ENCODE data around the gene SLC6A16.

SLC6A16 gene

GRCh38 chr19:49264258-49264657 is 60.7 kb downstream of the SLC6A16 start:
- DNase-seq, result no peak

GRCh38 chr19:49261602-49262001 is 63.4 kb downstream of the SLC6A16 start:
- no peak for DNase-seq

GRCh38 chr19:49256691-49257090 is 68.3 kb downstream of the SLC6A16 start:
- DNase-seq, result no peak

- no peak for DNase-seq
Observed at GRCh38 chr19:49255674-49256073, 69.3 kb downstream of the SLC6A16 start.

- no peak for DNase-seq
Observed at GRCh38 chr19:49249933-49250332, 75.1 kb downstream of the SLC6A16 start.

GRCh38 chr19:49247676-49248075 is 77.3 kb downstream of the SLC6A16 start:
- no peak for DNase-seq

- no peak for DNase-seq
Observed at GRCh38 chr19:49244256-49244655, 80.7 kb downstream of the SLC6A16 start.

- DNase-seq, result no peak
Observed at GRCh38 chr19:49243726-49244125, 81.3 kb downstream of the SLC6A16 start.

GRCh38 chr19:49243129-49243528 is 81.9 kb downstream of the SLC6A16 start:
- no peak for DNase-seq

- no peak for DNase-seq
Observed at GRCh38 chr19:49241769-49242168, 83.2 kb downstream of the SLC6A16 start.
